GM23338 (cell line): ENCODE measurements around the gene POU1F1. TPM values are rescaled to one million over a fixed set of nuclear protein-coding genes. Genes with fewer than 3 reads are reported as not detected.

Experiments used
- ATAC-seq: fragments of 200-7000 bp; cut with Tn5 transposase; 3 replicates; pipeline ENCODE4 v1.9.1; 2020
- DNase-seq: peaks from one replicate; pipeline ENCODE4 v3.0.0-alpha.2; 2015; ENCODE audit warnings: low spot score
- H2AFZ ChIP-seq: fragments of 200-600 bp; sonication (generic); 2 replicates; pipeline ENCODE4 v1.8.0; 2016; ENCODE audit warnings: antibody characterized with exemption, mild to moderate bottlenecking, moderate library complexity
- H3F3A ChIP-seq: fragments of 200-600 bp; sonication (generic); replicated peaks from 2 replicates; pipeline ENCODE4 v1.8.0; 2017; ENCODE audit warnings: antibody characterized with exemption, mixed run types, low read depth
- H3K27ac ChIP-seq: fragments of 200-600 bp; sonication (generic); 2 replicates; pipeline ENCODE4 v1.6.1; 2016; ENCODE audit warnings: low read depth
- H3K27me3 ChIP-seq: fragments of 200-600 bp; sonication (generic); 2 replicates; pipeline ENCODE4 v1.8.0; 2016; ENCODE audit warnings: mild to moderate bottlenecking, mixed run types, moderate library complexity; ENCODE audit not compliant: insufficient read depth
- H3K36me3 ChIP-seq: fragments of 200-600 bp; sonication (generic); 2 replicates; pipeline ENCODE4 v1.8.0; 2016; ENCODE audit warnings: mild to moderate bottlenecking; ENCODE audit not compliant: insufficient read depth
- H3K4me1 ChIP-seq: fragments of 200-600 bp; sonication (generic); 2 replicates; pipeline ENCODE4 v1.8.0; 2016; ENCODE audit warnings: mild to moderate bottlenecking, moderate library complexity; ENCODE audit not compliant: insufficient read depth
- H3K4me2 ChIP-seq: fragments of 200-600 bp; sonication (generic); 2 replicates; pipeline ENCODE4 v1.7.1; 2017; ENCODE audit warnings: mixed run types
- H3K4me3 ChIP-seq: fragments of 200-600 bp; sonication (generic); 2 replicates; pipeline ENCODE4 v1.6.1; 2016; ENCODE audit warnings: mixed run types
- H3K79me2 ChIP-seq: fragments of 200-600 bp; sonication (generic); replicated peaks from 2 replicates; pipeline ENCODE4 v1.8.0; 2017; ENCODE audit warnings: mild to moderate bottlenecking; ENCODE audit not compliant: insufficient read depth
- H3K9me2 ChIP-seq: fragments of 200-600 bp; sonication (generic); 2 replicates; pipeline ENCODE4 v1.8.0; 2017; ENCODE audit not compliant: insufficient read depth
- H4K20me1 ChIP-seq: fragments of 200-600 bp; sonication (generic); replicated peaks from 2 replicates; pipeline ENCODE4 v1.8.0; 2017; ENCODE audit warnings: mild to moderate bottlenecking; ENCODE audit not compliant: insufficient read depth
- H3K27ac Mint-ChIP-seq: 2 replicates; pipeline ENCODE4 v1.8.0; 2020; ENCODE audit warnings: inconsistent platforms, mild to moderate bottlenecking, moderate library complexity, mixed read lengths
- H3K27me3 Mint-ChIP-seq: 3 replicates; pipeline ENCODE4 v1.8.0; 2022; ENCODE audit warnings: low read depth, mild to moderate bottlenecking, moderate library complexity, mixed read lengths, inconsistent platforms; ENCODE audit not compliant: insufficient read depth, poor library complexity
- H3K36me3 Mint-ChIP-seq: 3 replicates; pipeline ENCODE4 v1.8.0; 2021; ENCODE audit warnings: low read depth, mild to moderate bottlenecking, inconsistent platforms, moderate library complexity, mixed read lengths
- H3K4me1 Mint-ChIP-seq: 3 replicates; pipeline ENCODE4 v1.8.0; 2020; ENCODE audit warnings: mild to moderate bottlenecking, inconsistent platforms, mixed read lengths
- H3K4me3 Mint-ChIP-seq: 3 replicates; pipeline ENCODE4 v1.8.0; 2021; ENCODE audit warnings: moderate library complexity, mild to moderate bottlenecking, inconsistent platforms, mixed read lengths
- H3K9me3 Mint-ChIP-seq: 3 replicates; pipeline ENCODE4 v1.8.0; 2020; ENCODE audit warnings: moderate library complexity, mild to moderate bottlenecking, inconsistent platforms, mixed read lengths
- CREB1 ChIP-seq: fragments of 250-450 bp; sonication (Bioruptor Pico); IDR thresholded peaks from 2 replicates; pipeline ENCODE4 v1.5.0; 2020; ENCODE audit warnings: low read depth, mild to moderate bottlenecking, moderate library complexity
- EZH2 ChIP-seq: fragments of 200-600 bp; sonication (generic); IDR thresholded peaks from one replicate; pipeline ENCODE4 v1.8.0; 2017; ENCODE audit warnings: antibody characterized with exemption, mild to moderate bottlenecking, low read depth; ENCODE audit not compliant: unreplicated experiment
- EZH2phosphoT487 ChIP-seq: fragments of 200-600 bp; sonication (generic); IDR thresholded peaks from one replicate; pipeline ENCODE4 v1.8.1; 2018; ENCODE audit warnings: antibody characterized with exemption; ENCODE audit not compliant: unreplicated experiment
- NANOG ChIP-seq: IDR thresholded peaks from 2 replicates; pipeline ENCODE4 v1.6.1; 2016; ENCODE audit warnings: antibody characterized with exemption, borderline replicate concordance
- POLR2AphosphoS5 ChIP-seq: IDR thresholded peaks from 2 replicates; pipeline ENCODE4 v1.6.1; 2016; ENCODE audit warnings: antibody characterized with exemption, low read depth
- STAT1 ChIP-seq: IDR thresholded peaks from one replicate; pipeline ENCODE4 v1.6.1; 2016; ENCODE audit warnings: antibody characterized with exemption; ENCODE audit not compliant: unreplicated experiment
- polyA plus RNA-seq: library from polyadenylated mRNA; unstranded; fragments of >200 nt; fragmentation: Nextera tagmentation; extraction: Ambion mirVana; gene quantifications from 2 replicates; pipeline ENCODE4 v1.2.1, GENCODE V29; 2016
- total RNA-seq: library from RNA; depleted of rRNA; stranded (reverse); fragments of >200 nt; shearing (Covaris generic); gene quantifications from 2 replicates; pipeline ENCODE4 v1.2.3, GENCODE V29; 2014
- TF ChIP-seq, protein P1 (sequence below): IDR thresholded peaks from 2 replicates; pipeline ENCODE4 v1.6.1; 2016; ENCODE audit warnings: antibody characterized with exemption
- TF ChIP-seq, protein P2 (sequence below), 2 experiments: fragments of 200-600 bp in 1 of 2; sonication (generic) in 1 of 2; conservative IDR thresholded peaks; 2 replicates each; pipeline versions ENCODE4 v1.5.1 to v1.6.1; 2016 to 2017; ENCODE audit warnings: antibody characterized with exemption in 2 of 2, low read depth in 2 of 2, mild to moderate bottlenecking in 2 of 2, moderate library complexity in 1 of 2
- TF ChIP-seq, protein P3 (sequence below): IDR thresholded peaks from one replicate; pipeline ENCODE4 v1.6.1; 2018; ENCODE audit warnings: antibody characterized with exemption; ENCODE audit not compliant: unreplicated experiment

The POU1F1 gene
- total and polyA plus RNA-seq, 2 experiments from 2014 or later, result not detected

DNA sequence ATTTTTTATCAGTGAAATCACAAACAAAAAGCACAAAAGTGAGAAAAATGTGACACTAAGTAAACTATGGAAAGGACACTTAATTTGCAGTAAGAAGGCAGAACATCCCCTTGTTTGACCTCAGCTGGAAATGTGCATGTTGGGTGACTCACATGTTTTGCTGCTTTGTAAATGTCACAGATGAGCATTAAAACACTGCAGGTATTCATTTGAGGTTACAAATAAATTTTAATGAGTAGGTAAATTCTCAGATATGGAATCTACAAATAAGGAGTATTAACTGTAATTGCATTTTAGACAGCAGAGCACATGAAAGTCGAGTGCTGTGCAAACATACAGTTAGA lies 29.0 kb downstream of the POU1F1 start:
- no peak overlapping the region for H3K27ac Mint-ChIP-seq

DNA sequence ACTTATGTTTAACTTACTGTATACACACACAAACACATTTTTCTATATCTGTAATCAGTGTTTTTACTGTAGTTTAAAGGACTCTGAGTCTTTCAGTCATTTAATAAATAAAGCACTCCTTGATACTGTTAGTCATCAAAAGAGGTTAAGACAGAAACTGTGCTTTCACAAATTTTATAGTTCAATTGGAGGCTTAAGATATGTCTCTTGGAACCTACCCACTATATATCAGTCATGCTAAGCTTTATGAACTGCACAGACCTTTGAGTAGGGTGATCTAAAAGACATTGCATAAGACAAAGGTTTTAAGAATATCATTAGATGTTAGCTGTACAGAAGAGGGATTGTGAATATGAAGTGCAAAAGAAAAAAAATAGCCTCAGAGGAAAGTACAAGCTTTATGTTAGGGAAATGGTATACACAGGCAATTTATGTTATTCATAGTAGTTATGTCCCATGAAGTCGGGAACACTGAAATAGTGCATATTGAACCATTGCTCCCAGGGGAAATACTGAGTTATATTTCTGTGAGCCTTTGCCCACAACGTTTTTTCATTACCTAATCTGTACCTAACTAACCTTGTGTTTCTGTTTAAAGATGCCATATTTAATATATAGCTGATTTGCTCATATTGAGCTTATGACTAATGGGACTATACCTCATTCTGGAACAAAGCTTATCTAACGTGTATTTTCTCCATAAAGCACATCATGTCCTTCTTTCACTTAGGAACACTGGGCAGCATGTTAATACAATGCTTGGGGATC lies 29.5 kb downstream of the POU1F1 start:
- ATAC-seq, result no peak
- H3K4me2 ChIP-seq, result no peak overlapping the region
- H3K36me3 ChIP-seq, result no peaks in the 10 kb centered on the region; the same call in 1 of the 2 replicates

More for the DNA sequence above, 29.0 kb downstream of the POU1F1 start:
- DNase-seq (no peak), ATAC-seq (no peak)
- Histone ChIP-seq H3K4me3 (no peak overlapping the region), H3F3A (no peaks in the 10 kb centered on the region), H3K9me2 (no peaks in the 10 kb centered on the region), H4K20me1 (no peaks in the 10 kb centered on the region), H3K79me2 (peaks cover 23% of the 10 kb centered on the region), H3K4me2 (no peak overlapping the region), H3K27ac (no peak overlapping the region), H3K4me1 (no peaks in the 10 kb centered on the region), H3K36me3 (no peaks in the 10 kb centered on the region; the same call in 1 of the 2 replicates), H2AFZ (no peak overlapping the region), H3K27me3 (no peaks in the 10 kb centered on the region)
- no peaks in the 10 kb centered on the region for H3K4me1 Mint-ChIP-seq
- H3K9me3 Mint-ChIP-seq, result no peaks in the 10 kb centered on the region
- peaks cover 19% of the 10 kb centered on the region; the same call in 2 of the 3 replicates for H3K36me3 Mint-ChIP-seq
- no peak overlapping the region for H3K4me3 Mint-ChIP-seq
- peaks cover 3% of the 10 kb centered on the region for H3K27me3 Mint-ChIP-seq
- no peak for TF ChIP-seq POLR2AphosphoS5
- TF ChIP-seq CREB1 (CRISPR knock-in tag), result no peak
- TF ChIP-seq EZH2, result no peak
- TF ChIP-seq, protein P1, sequence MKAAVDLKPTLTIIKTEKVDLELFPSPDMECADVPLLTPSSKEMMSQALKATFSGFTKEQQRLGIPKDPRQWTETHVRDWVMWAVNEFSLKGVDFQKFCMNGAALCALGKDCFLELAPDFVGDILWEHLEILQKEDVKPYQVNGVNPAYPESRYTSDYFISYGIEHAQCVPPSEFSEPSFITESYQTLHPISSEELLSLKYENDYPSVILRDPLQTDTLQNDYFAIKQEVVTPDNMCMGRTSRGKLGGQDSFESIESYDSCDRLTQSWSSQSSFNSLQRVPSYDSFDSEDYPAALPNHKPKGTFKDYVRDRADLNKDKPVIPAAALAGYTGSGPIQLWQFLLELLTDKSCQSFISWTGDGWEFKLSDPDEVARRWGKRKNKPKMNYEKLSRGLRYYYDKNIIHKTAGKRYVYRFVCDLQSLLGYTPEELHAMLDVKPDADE, result no peak

More for the DNA sequence above, 29.5 kb downstream of the POU1F1 start:
- no peaks in the 10 kb centered on the region for H3K9me2 ChIP-seq
- H3K4me3 ChIP-seq, result no peak overlapping the region
- 0 out of 2 replicates have a peak, but pooled peaks cover 2% of the 10 kb centered on the region for H4K20me1 ChIP-seq
- no peak overlapping the region for H3K27ac ChIP-seq
- no peak for DNase-seq
- Mint-ChIP-seq H3K27me3 (peaks cover 3% of the 10 kb centered on the region), H3K9me3 (no peaks in the 10 kb centered on the region), H3K27ac (no peak overlapping the region), H3K4me1 (no peaks in the 10 kb centered on the region), H3K36me3 (peaks cover 18% of the 10 kb centered on the region; the same call in 2 of the 3 replicates), H3K4me3 (no peak overlapping the region)
- no peaks in the 10 kb centered on the region for H3K4me1 ChIP-seq
- H2AFZ ChIP-seq, result no peak overlapping the region
- H3K79me2 ChIP-seq, result peaks cover 27% of the 10 kb centered on the region
- no peaks in the 10 kb centered on the region for H3K27me3 ChIP-seq
- H3F3A ChIP-seq, result no peaks in the 10 kb centered on the region
- TF ChIP-seq, protein P2, sequence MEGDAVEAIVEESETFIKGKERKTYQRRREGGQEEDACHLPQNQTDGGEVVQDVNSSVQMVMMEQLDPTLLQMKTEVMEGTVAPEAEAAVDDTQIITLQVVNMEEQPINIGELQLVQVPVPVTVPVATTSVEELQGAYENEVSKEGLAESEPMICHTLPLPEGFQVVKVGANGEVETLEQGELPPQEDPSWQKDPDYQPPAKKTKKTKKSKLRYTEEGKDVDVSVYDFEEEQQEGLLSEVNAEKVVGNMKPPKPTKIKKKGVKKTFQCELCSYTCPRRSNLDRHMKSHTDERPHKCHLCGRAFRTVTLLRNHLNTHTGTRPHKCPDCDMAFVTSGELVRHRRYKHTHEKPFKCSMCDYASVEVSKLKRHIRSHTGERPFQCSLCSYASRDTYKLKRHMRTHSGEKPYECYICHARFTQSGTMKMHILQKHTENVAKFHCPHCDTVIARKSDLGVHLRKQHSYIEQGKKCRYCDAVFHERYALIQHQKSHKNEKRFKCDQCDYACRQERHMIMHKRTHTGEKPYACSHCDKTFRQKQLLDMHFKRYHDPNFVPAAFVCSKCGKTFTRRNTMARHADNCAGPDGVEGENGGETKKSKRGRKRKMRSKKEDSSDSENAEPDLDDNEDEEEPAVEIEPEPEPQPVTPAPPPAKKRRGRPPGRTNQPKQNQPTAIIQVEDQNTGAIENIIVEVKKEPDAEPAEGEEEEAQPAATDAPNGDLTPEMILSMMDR (conservative IDR thresholded peaks at IDR 0.05; ENCODE audit: low read depth in 2 of 2), result no peak
- TF ChIP-seq, protein P3, sequence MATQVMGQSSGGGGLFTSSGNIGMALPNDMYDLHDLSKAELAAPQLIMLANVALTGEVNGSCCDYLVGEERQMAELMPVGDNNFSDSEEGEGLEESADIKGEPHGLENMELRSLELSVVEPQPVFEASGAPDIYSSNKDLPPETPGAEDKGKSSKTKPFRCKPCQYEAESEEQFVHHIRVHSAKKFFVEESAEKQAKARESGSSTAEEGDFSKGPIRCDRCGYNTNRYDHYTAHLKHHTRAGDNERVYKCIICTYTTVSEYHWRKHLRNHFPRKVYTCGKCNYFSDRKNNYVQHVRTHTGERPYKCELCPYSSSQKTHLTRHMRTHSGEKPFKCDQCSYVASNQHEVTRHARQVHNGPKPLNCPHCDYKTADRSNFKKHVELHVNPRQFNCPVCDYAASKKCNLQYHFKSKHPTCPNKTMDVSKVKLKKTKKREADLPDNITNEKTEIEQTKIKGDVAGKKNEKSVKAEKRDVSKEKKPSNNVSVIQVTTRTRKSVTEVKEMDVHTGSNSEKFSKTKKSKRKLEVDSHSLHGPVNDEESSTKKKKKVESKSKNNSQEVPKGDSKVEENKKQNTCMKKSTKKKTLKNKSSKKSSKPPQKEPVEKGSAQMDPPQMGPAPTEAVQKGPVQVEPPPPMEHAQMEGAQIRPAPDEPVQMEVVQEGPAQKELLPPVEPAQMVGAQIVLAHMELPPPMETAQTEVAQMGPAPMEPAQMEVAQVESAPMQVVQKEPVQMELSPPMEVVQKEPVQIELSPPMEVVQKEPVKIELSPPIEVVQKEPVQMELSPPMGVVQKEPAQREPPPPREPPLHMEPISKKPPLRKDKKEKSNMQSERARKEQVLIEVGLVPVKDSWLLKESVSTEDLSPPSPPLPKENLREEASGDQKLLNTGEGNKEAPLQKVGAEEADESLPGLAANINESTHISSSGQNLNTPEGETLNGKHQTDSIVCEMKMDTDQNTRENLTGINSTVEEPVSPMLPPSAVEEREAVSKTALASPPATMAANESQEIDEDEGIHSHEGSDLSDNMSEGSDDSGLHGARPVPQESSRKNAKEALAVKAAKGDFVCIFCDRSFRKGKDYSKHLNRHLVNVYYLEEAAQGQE, result no peak
- TF ChIP-seq STAT1, result no peak
- no peak for TF ChIP-seq EZH2phosphoT487
- no peak for TF ChIP-seq NANOG
